Measurements from ENCODE around the gene PLA2G12A. TPM values are rescaled to one million over a fixed set of nuclear protein-coding genes. Genes with fewer than 3 reads are reported as not detected.

PLA2G12A gene
- total and polyA plus RNA-seq, 2 of the 8 experiments (the other 6 are each of a cell fraction or from before 2014, with no cell fraction given) = 26.6 to 47.2 TPM

- no peaks in the 10 kb centered on the region for H3K4me1 ChIP-seq (replicated peaks in 1 of 4; ENCODE audit: control insufficient read depth in 3 of 4, insufficient read depth in 4 of 4, low read length in 3 of 4)
- H3K9ac ChIP-seq (replicated peaks in 1 of 4; ENCODE audit: extremely low read depth in 1 of 4, low read depth in 3 of 4, low read length in 3 of 4) = no peak overlapping the region
- H3K23me2 ChIP-seq (ENCODE audit: low read depth, low read length) = no peaks in the 10 kb centered on the region
- H4K20me1 ChIP-seq (replicated peaks in 1 of 2; ENCODE audit: control insufficient read depth in 1 of 2, insufficient read depth in 2 of 2, low read length in 2 of 2) = no peaks in the 10 kb centered on the region
- H3K23ac ChIP-seq (ENCODE audit: insufficient read length) = no peak overlapping the region
- no peaks in the 10 kb centered on the region for H3K27me3 ChIP-seq (replicated peaks in 1 of 4; ENCODE audit: control insufficient read depth in 3 of 4, extremely low read depth in 1 of 4, insufficient read depth in 3 of 4, low read length in 3 of 4)
- CTCF ChIA-PET (ENCODE audit: partially characterized antibody) = interaction anchor here (1.0 kb wide), 2 partner anchors 91 to 291 kb away, joined by 3 read pairs; no protein-coding TSS in a partner anchor
- no peak overlapping the region for H2BK5ac ChIP-seq (ENCODE audit: low read depth, low read length)
- peaks cover 2 to 55% (median 23%) of the 10 kb centered on the region in 4 experiments; a peak in 7 of 8 replicates for H3K36me3 ChIP-seq (ENCODE audit: control insufficient read depth in 2 of 4, insufficient read depth in 4 of 4, low read length in 3 of 4)
- no peaks in the 10 kb centered on the region for H3K79me2 ChIP-seq (ENCODE audit: control insufficient read depth in 1 of 2, insufficient read depth in 2 of 2, low read length in 2 of 2)
- H4K5ac ChIP-seq (ENCODE audit: insufficient read length, low read depth, low read length) = no peak overlapping the region
- H3K79me1 ChIP-seq (ENCODE audit: low read depth, low read length) = no peaks in the 10 kb centered on the region
- no peak overlapping the region for H2AK5ac ChIP-seq (ENCODE audit: low read depth, low read length)
- FAIRE-seq (no peak), DNase-seq (ENCODE audit: low read depth in 1 of 2, low spot score in 2 of 2) (no peak)
- no peak overlapping the region for H3K18ac ChIP-seq (ENCODE audit: extremely low read depth, low read length)
- no peak overlapping the region for H3K27ac ChIP-seq (ENCODE audit: low read depth, low read length)
- no peak overlapping the region for H2BK15ac ChIP-seq (ENCODE audit: low read length)
- no peak overlapping the region for H3K4me3 ChIP-seq (ENCODE audit: extremely low read depth in 1 of 4, insufficient read depth in 2 of 4, low read depth in 3 of 4, low read length in 4 of 4)
- WGBS, 2 experiments (ENCODE audit: extremely low coverage in 1 of 2, insufficient coverage in 1 of 2, insufficient read length in 1 of 2, insufficient replicate concordance in 2 of 2, low coverage in 1 of 2, low lambda C conversion rate in 2 of 2, missing lambda C conversion rate in 1 of 2) = 85% methylated on average over 3 of the region's 3 CpGs; no CpG with 5 or more reads in 1 of the 2 experiments
- H3K14ac ChIP-seq (ENCODE audit: insufficient read length) = no peak overlapping the region
- H2AFZ ChIP-seq (ENCODE audit: low read length) = no peak overlapping the region
- no peak overlapping the region for H4K91ac ChIP-seq (replicated peaks; ENCODE audit: insufficient read length, low read length)
- H3K56ac ChIP-seq (replicated peaks; ENCODE audit: insufficient read length, low read depth, low read length) = no peak overlapping the region
- H2BK12ac ChIP-seq (ENCODE audit: low read depth, low read length) = no peak overlapping the region
- H3K4me2 ChIP-seq (ENCODE audit: insufficient read depth in 1 of 2, low read depth in 2 of 2, low read length in 2 of 2) = no peak overlapping the region
- H3K4ac ChIP-seq (replicated peaks; ENCODE audit: insufficient read length, low read depth, low read length) = no peak overlapping the region
- H2BK120ac ChIP-seq (replicated peaks; ENCODE audit: low read depth, low read length) = no peak overlapping the region
- no peaks in the 10 kb centered on the region for H3K9me3 ChIP-seq (ENCODE audit: insufficient read depth in 2 of 2, low read depth in 1 of 2, low read length in 1 of 2)
- H4K8ac ChIP-seq (ENCODE audit: extremely low read depth, insufficient read depth, low read length) = no peak overlapping the region
- POLR2A ChIA-PET (ENCODE audit: partially characterized antibody) = interaction anchor here (1.3 kb wide), 1 partner anchor 10 kb away, joined by 4 read pairs; the partner anchor contains the start of gene CASP6
- H2BK20ac ChIP-seq (ENCODE audit: low read length) = no peak overlapping the region
- no peak for TF ChIP-seq YY1 (IDR thresholded peaks at IDR 0.05; ENCODE audit: low read depth, low read length)
These were observed 16.4 kb downstream of the PLA2G12A start for GRCh38 chr4:109713500-109713899.
